Bone marrow (tissue), 2 donors: ENCODE results near the gene SMARCA2.

ENCODE experiments used
- DNase-seq, 2 donors: peaks; one replicate each; lab custom pipeline; 2025; lab: John Stamatoyannopoulos, UW

Gene SMARCA2

GRCh38 chr9:2174306-2174705 is 159.2 kb downstream of the SMARCA2 start:
- DNase-seq = no peak

- DNase-seq = no peak
Observed at GRCh38 chr9:2174911-2175310, 159.8 kb downstream of the SMARCA2 start.

- DNase-seq = no peak
Observed at GRCh38 chr9:2177121-2177520, 162.0 kb downstream of the SMARCA2 start.

GRCh38 chr9:2178034-2178734 is 163.0 kb downstream of the SMARCA2 start:
- no peak for DNase-seq

- DNase-seq = no peak
Observed at GRCh38 chr9:2179567-2179966, 164.4 kb downstream of the SMARCA2 start.

- DNase-seq = no peak
Observed at GRCh38 chr9:2180154-2180553, 165.0 kb downstream of the SMARCA2 start.

GRCh38 chr9:2180704-2181103 is 165.6 kb downstream of the SMARCA2 start:
- DNase-seq = no peak

- DNase-seq = no peak
Observed at GRCh38 chr9:2181792-2182191, 166.6 kb downstream of the SMARCA2 start.

- DNase-seq = no peak
Observed at GRCh38 chr9:2190939-2191608, 175.9 kb downstream of the SMARCA2 start.

GRCh38 chr9:2191609-2191972 is 176.4 kb downstream of the SMARCA2 start:
- no peak for DNase-seq

GRCh38 chr9:2192356-2192979 is 177.3 kb downstream of the SMARCA2 start:
- no peak for DNase-seq

- no peak for DNase-seq
Observed at GRCh38 chr9:2193552-2193951, 178.4 kb downstream of the SMARCA2 start.

- DNase-seq = no peak
Observed at GRCh38 chr9:2195211-2195610, 180.1 kb downstream of the SMARCA2 start.

GRCh38 chr9:2196757-2197156 is 181.6 kb downstream of the SMARCA2 start:
- DNase-seq = no peak

- DNase-seq = no peak
Observed at GRCh38 chr9:2198956-2199635, 183.9 kb downstream of the SMARCA2 start.

GRCh38 chr9:2199999-2200796 is 185.1 kb downstream of the SMARCA2 start:
- no peak for DNase-seq

- DNase-seq = no peak
Observed at GRCh38 chr9:2208465-2208864, 193.3 kb downstream of the SMARCA2 start.

GRCh38 chr9:2208991-2209390 is 193.8 kb downstream of the SMARCA2 start:
- no peak for DNase-seq

- no peak for DNase-seq
Observed at GRCh38 chr9:2209400-2209799, 194.3 kb downstream of the SMARCA2 start.

GRCh38 chr9:2210201-2210600 is 195.1 kb downstream of the SMARCA2 start:
- no peak for DNase-seq

GRCh38 chr9:2213830-2214468 is 198.8 kb downstream of the SMARCA2 start:
- DNase-seq = no peak
